HepG2 (cell line): ENCODE results near the gene CHCT1. TPM values are rescaled to one million over a fixed set of nuclear protein-coding genes. Genes with fewer than 3 reads are reported as not detected.

Experiments
- CBX1 ChIP-seq: IDR thresholded peaks from one replicate; pipeline ENCODE4 v1.6.1; 2016; ENCODE audit warnings: antibody characterized with exemption, low read depth
- FIP1L1 ChIP-seq: fragments of 200-400 bp; formaldehyde crosslinking; IDR thresholded peaks from 2 replicates; pipeline ENCODE4 v1.6.1; 2018; ENCODE audit warnings: low read depth, mild to moderate bottlenecking, low read length, moderate library complexity, borderline replicate concordance; ENCODE audit not compliant: insufficient read depth
- GLI4 ChIP-seq: sonication (generic); formaldehyde crosslinking; IDR thresholded peaks from 2 replicates; pipeline ENCODE4 v1.5.1; 2020; ENCODE audit warnings: missing genetic modification reagents, mild to moderate bottlenecking, moderate library complexity, borderline replicate concordance
- HDAC1 ChIP-seq: sonication (generic); formaldehyde crosslinking; IDR thresholded peaks from 2 replicates; pipeline ENCODE4 v1.5.1; 2020; ENCODE audit warnings: mild to moderate bottlenecking, missing genetic modification reagents
- KDM6A ChIP-seq: IDR thresholded peaks from 2 replicates; pipeline ENCODE4 v1.6.1; 2016; ENCODE audit warnings: low read depth
- KLF16 ChIP-seq, 2 experiments: sonication (generic) in 1 of 2; formaldehyde crosslinking in 1 of 2; IDR thresholded peaks; 2 replicates each; pipeline versions ENCODE4 v1.6.1 to v1.8.0; 2016 to 2023; ENCODE audit warnings: missing genetic modification reagents in 2 of 2, missing compliant biosample characterization in 1 of 2
- MTA3 ChIP-seq: sonication (generic); formaldehyde crosslinking; IDR thresholded peaks from 2 replicates; pipeline ENCODE4 v1.4.0; 2020; ENCODE audit warnings: missing genetic modification reagents
- NCOA2 ChIP-seq: sonication (generic); formaldehyde crosslinking; IDR thresholded peaks from 2 replicates; pipeline ENCODE4 v1.8.0; 2022; ENCODE audit warnings: inconsistent platforms
- NCOA5 ChIP-seq: sonication (generic); formaldehyde crosslinking; IDR thresholded peaks from 2 replicates; pipeline ENCODE4 v1.4.0; 2020; ENCODE audit warnings: missing genetic modification reagents
- NRL ChIP-seq: sonication (generic); formaldehyde crosslinking; IDR thresholded peaks from 2 replicates; pipeline ENCODE4 v1.5.0; 2020; ENCODE audit warnings: missing genetic modification reagents, mild to moderate bottlenecking, moderate library complexity, borderline replicate concordance
- RELA ChIP-seq: sonication (generic); formaldehyde crosslinking; IDR thresholded peaks from 2 replicates; pipeline ENCODE4 v1.4.0; 2020; ENCODE audit warnings: missing genetic modification reagents
- RFX1 ChIP-seq: fragments of 450-650 bp; IDR thresholded peaks from 2 replicates; pipeline ENCODE4 v1.6.1; 2017
- SATB2 ChIP-seq: sonication (generic); formaldehyde crosslinking; IDR thresholded peaks from 2 replicates; pipeline ENCODE4 v1.5.0; 2020; ENCODE audit warnings: missing genetic modification reagents
- SMAD3 ChIP-seq: sonication (generic); formaldehyde crosslinking; IDR thresholded peaks from 2 replicates; pipeline ENCODE4 v1.4.0; 2020; ENCODE audit warnings: missing genetic modification reagents
- ZFP41 ChIP-seq: sonication (generic); formaldehyde crosslinking; IDR thresholded peaks from 2 replicates; pipeline ENCODE4 v1.4.0; 2020; ENCODE audit warnings: mild to moderate bottlenecking, missing genetic modification reagents, borderline replicate concordance
- ZNF101 ChIP-seq: sonication (generic); formaldehyde crosslinking; IDR thresholded peaks from 2 replicates; pipeline ENCODE4 v1.4.0; 2020; ENCODE audit warnings: mild to moderate bottlenecking, low read depth, missing genetic modification reagents, borderline replicate concordance
- ZNF124 ChIP-seq: sonication (generic); formaldehyde crosslinking; IDR thresholded peaks from 2 replicates; pipeline ENCODE4 v1.4.0; 2020; ENCODE audit warnings: missing genetic modification reagents
- ZNF577 ChIP-seq: sonication (generic); formaldehyde crosslinking; IDR thresholded peaks from 2 replicates; pipeline ENCODE4 v1.4.0; 2020; ENCODE audit warnings: mild to moderate bottlenecking, low read depth, missing genetic modification reagents, borderline replicate concordance
- ZNF619 ChIP-seq: sonication (generic); formaldehyde crosslinking; IDR thresholded peaks from 2 replicates; pipeline ENCODE4 v1.4.0; 2020; ENCODE audit warnings: mild to moderate bottlenecking, missing genetic modification reagents
- ZNF678 ChIP-seq: sonication (generic); formaldehyde crosslinking; IDR thresholded peaks from 2 replicates; pipeline ENCODE4 v1.4.0; 2020; ENCODE audit warnings: mild to moderate bottlenecking, missing genetic modification reagents
- ZNF839 ChIP-seq: sonication (generic); formaldehyde crosslinking; IDR thresholded peaks from 2 replicates; pipeline ENCODE4 v1.4.0; 2020; ENCODE audit warnings: missing genetic modification reagents, mild to moderate bottlenecking, borderline replicate concordance
- polyA plus RNA-seq, 8 experiments: library from polyadenylated mRNA; depleted of rRNA in 3 of 8; stranded (reverse) in 7 of 8; unstranded in 1 of 8; fragments of >200 nt; fragmentation: Illumina TruSeq in 4 of 8; extraction: Trizol in 4 of 8; gene quantifications; 2 replicates each; pipeline versions ENCODE4 v1.2.1 to v1.2.3, GENCODE V29; 2011 to 2016; ENCODE audit warnings: low read depth in 4 of 8, missing spikeins in 1 of 8, mixed read lengths in 1 of 8; ENCODE audit not compliant: insufficient read depth in 1 of 8
- total RNA-seq, 5 experiments: library from RNA; depleted of rRNA; stranded (reverse); fragments of >200 nt; fragmentation: Illumina TruSeq; extraction: Trizol; gene quantifications; 2 replicates each; pipeline ENCODE4 v1.2.3, GENCODE V29; 2016; ENCODE audit warnings: low read depth in 1 of 5
- TF ChIP-seq, protein P1 (sequence below): sonication (generic); formaldehyde crosslinking; IDR thresholded peaks from 2 replicates; pipeline ENCODE4 v1.4.0; 2020; ENCODE audit warnings: missing genetic modification reagents, borderline replicate concordance
- TF ChIP-seq, protein P2 (sequence below): sonication (generic); formaldehyde crosslinking; IDR thresholded peaks from 2 replicates; pipeline ENCODE4 v1.4.0; 2020; ENCODE audit warnings: mild to moderate bottlenecking, missing genetic modification reagents
- TF ChIP-seq, protein P3 (sequence below): sonication (generic); formaldehyde crosslinking; conservative IDR thresholded peaks from 2 replicates; pipeline ENCODE4 v1.8.0; 2022; ENCODE audit warnings: low read depth, missing genetic modification reagents
- TF ChIP-seq, protein P4 (sequence below): sonication (generic); formaldehyde crosslinking; conservative IDR thresholded peaks from 2 replicates; pipeline ENCODE4 v1.4.0; 2020; ENCODE audit warnings: missing genetic modification reagents

The CHCT1 gene
- total and polyA plus RNA-seq, 2 of the 13 experiments (the other 11 are each of a cell fraction or from before 2014, with no cell fraction given): not detected

DNA sequence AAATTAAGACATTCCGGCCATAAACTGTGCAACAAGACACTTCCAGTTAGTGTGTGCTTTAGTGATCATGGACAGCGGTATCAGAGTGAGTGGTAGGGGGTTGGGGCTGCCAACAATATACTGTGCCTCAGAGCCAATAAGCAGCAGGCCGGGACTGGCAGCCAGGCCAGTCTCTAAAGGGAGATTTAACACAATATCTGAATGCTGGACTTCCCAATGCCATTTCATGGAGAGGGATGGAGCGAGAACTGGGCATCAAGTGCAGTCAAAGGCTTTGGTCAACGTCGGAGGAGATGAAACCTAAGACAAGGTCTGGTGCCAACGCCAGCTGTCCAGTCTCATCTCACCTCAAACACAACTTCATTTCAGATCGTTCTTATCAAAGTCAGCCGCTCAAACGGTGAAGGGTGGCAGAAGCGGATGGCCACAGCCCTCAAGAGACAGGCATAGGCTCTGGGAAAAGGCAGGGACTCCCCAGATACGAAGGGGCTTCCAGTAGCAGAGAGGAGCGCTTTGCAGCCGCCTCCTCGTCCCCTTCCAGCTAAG, 31.3 kb upstream of the CHCT1 start (continued):
- TF ChIP-seq MTA3 (CRISPR knock-in tag) (no peak), ZFP41 (no peak), ZNF678 (CRISPR knock-in tag) (no peak), KLF16 (CRISPR knock-in tag; IDR thresholded peaks at IDR 0.05) (no peak), SMAD3 (CRISPR knock-in tag) (0 out of 2 replicates have a peak, but pooled peaks have one; percentile 13), HDAC1 (CRISPR knock-in tag) (no peak), ZNF101 (CRISPR knock-in tag) (no peak), ZNF577 (no peak), SATB2 (CRISPR knock-in tag) (no peak), RFX1 (no peak), KDM6A (CRISPR knock-in tag) (no peak), ZNF619 (CRISPR knock-in tag) (no peak), GLI4 (CRISPR knock-in tag) (no peak), NCOA5 (no peak), CBX1 (no peak), FIP1L1 (no peak), RELA (CRISPR knock-in tag) (no peak), ZNF839 (CRISPR knock-in tag) (no peak), NCOA2 (no peak), NRL (peak; percentile 46; the same call in 1 of the 2 replicates), ZNF124 (CRISPR knock-in tag) (no peak)
- TF ChIP-seq, protein P1, sequence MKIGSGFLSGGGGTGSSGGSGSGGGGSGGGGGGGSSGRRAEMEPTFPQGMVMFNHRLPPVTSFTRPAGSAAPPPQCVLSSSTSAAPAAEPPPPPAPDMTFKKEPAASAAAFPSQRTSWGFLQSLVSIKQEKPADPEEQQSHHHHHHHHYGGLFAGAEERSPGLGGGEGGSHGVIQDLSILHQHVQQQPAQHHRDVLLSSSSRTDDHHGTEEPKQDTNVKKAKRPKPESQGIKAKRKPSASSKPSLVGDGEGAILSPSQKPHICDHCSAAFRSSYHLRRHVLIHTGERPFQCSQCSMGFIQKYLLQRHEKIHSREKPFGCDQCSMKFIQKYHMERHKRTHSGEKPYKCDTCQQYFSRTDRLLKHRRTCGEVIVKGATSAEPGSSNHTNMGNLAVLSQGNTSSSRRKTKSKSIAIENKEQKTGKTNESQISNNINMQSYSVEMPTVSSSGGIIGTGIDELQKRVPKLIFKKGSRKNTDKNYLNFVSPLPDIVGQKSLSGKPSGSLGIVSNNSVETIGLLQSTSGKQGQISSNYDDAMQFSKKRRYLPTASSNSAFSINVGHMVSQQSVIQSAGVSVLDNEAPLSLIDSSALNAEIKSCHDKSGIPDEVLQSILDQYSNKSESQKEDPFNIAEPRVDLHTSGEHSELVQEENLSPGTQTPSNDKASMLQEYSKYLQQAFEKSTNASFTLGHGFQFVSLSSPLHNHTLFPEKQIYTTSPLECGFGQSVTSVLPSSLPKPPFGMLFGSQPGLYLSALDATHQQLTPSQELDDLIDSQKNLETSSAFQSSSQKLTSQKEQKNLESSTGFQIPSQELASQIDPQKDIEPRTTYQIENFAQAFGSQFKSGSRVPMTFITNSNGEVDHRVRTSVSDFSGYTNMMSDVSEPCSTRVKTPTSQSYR: 0 out of 2 replicates have a peak, but pooled peaks have one; percentile 33
- TF ChIP-seq, protein P2, sequence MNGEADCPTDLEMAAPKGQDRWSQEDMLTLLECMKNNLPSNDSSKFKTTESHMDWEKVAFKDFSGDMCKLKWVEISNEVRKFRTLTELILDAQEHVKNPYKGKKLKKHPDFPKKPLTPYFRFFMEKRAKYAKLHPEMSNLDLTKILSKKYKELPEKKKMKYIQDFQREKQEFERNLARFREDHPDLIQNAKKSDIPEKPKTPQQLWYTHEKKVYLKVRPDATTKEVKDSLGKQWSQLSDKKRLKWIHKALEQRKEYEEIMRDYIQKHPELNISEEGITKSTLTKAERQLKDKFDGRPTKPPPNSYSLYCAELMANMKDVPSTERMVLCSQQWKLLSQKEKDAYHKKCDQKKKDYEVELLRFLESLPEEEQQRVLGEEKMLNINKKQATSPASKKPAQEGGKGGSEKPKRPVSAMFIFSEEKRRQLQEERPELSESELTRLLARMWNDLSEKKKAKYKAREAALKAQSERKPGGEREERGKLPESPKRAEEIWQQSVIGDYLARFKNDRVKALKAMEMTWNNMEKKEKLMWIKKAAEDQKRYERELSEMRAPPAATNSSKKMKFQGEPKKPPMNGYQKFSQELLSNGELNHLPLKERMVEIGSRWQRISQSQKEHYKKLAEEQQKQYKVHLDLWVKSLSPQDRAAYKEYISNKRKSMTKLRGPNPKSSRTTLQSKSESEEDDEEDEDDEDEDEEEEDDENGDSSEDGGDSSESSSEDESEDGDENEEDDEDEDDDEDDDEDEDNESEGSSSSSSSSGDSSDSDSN (CRISPR knock-in tag): 0 out of 2 replicates have a peak, but pooled peaks have one; percentile 2
- TF ChIP-seq, protein P3, sequence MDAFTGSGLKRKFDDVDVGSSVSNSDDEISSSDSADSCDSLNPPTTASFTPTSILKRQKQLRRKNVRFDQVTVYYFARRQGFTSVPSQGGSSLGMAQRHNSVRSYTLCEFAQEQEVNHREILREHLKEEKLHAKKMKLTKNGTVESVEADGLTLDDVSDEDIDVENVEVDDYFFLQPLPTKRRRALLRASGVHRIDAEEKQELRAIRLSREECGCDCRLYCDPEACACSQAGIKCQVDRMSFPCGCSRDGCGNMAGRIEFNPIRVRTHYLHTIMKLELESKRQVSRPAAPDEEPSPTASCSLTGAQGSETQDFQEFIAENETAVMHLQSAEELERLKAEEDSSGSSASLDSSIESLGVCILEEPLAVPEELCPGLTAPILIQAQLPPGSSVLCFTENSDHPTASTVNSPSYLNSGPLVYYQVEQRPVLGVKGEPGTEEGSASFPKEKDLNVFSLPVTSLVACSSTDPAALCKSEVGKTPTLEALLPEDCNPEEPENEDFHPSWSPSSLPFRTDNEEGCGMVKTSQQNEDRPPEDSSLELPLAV (CRISPR knock-in tag): no peak
- TF ChIP-seq, protein P4, sequence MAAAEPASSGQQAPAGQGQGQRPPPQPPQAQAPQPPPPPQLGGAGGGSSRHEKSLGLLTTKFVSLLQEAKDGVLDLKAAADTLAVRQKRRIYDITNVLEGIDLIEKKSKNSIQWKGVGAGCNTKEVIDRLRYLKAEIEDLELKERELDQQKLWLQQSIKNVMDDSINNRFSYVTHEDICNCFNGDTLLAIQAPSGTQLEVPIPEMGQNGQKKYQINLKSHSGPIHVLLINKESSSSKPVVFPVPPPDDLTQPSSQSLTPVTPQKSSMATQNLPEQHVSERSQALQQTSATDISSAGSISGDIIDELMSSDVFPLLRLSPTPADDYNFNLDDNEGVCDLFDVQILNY (CRISPR knock-in tag): no peak
